H7 (cell line): Measurements from ENCODE around the gene OR11G2. TPM values are rescaled to one million over a fixed set of nuclear protein-coding genes. Genes with fewer than 3 reads are reported as not detected.
"Not testable (repeated sequence)": the region's sequence is repeated elsewhere in the genome, so short reads cannot be mapped to it uniquely, and the experiment has no call there.

Experiments used
- DNase-seq: peaks from one replicate; pipeline ENCODE4 v3.0.0; 2012
- H3K27me3 ChIP-seq: 2 replicates; pipeline ENCODE4 v1.6.0; 2011; ENCODE audit warnings: mild to moderate bottlenecking, low read length; ENCODE audit not compliant: control insufficient read depth, insufficient read depth
- H3K36me3 ChIP-seq: replicated peaks from 2 replicates; pipeline ENCODE4 v1.5.1; 2011; ENCODE audit warnings: low read length; ENCODE audit not compliant: control insufficient read depth, insufficient read depth
- H3K4me3 ChIP-seq: 2 replicates; pipeline ENCODE4 v1.5.1; 2011; ENCODE audit warnings: low read depth, mild to moderate bottlenecking, control low read depth, low read length, moderate library complexity; ENCODE audit not compliant: insufficient read depth
- total RNA-seq: library from RNA; depleted of rRNA; stranded (reverse); fragments of >200 nt; shearing (Covaris generic); gene quantifications from 2 replicates; pipeline ENCODE4 v1.2.3, GENCODE V29; 2014

The OR11G2 gene
- total RNA-seq, 1 experiment from 2014 or later = not detected

GRCh38 chr14:20195170-20195569 lies 4.5 kb downstream of the OR11G2 start:
- not testable (repeated sequence) for H3K4me3 ChIP-seq, H3K36me3 ChIP-seq, DNase-seq, H3K27me3 ChIP-seq

DNA sequence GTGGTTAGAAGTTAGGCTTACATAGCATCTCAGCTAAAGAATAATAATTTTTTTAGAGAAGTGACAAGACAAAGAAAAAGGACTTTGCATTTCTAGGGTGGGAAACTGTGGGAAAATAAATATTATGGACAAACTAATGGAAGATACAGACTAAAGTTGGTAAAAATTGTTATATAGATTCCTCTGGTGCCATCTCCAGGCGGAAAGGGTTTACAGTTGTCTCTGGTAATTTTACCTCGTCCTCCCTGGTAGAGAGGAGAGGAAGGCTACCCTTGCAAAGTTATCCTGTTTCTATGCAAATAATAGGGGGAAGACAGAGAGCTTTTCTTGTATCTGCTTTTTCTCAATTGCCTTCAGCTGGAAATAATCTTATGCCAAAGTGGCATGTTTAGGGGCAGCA lies 5.2 kb downstream of the OR11G2 start:
- no peak for DNase-seq
- Histone ChIP-seq H3K4me3 (no peak overlapping the region), H3K36me3 (no peaks in the 10 kb centered on the region), H3K27me3 (no peaks in the 10 kb centered on the region)

- Histone ChIP-seq H3K4me3 (no peak overlapping the region), H3K36me3 (no peaks in the 10 kb centered on the region)
- DNase-seq = no peak
These were observed 6.8 kb downstream of the OR11G2 start for GRCh38 chr14:20197459-20197858.

DNA sequence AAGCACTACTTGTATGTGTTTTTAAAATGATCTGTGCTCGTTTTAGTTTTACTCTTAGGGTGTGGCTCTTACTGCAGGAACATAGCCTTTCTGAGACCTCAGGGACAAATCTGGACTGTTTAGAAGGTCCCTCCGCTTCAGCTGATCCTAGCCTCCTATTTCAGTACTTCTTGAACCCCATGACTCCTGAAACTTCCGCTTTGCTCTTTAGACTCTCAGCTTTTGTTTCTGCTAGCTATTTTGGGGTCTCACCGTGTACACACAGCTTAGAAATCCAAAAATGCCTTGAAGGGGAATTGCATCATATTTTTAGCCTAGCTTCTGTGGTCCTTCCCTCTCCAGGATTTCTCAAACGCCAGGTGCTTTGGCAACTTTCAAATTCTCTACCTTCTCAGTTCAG lies 8.3 kb downstream of the OR11G2 start:
- no peak for DNase-seq
- no peak overlapping the region for H3K4me3 ChIP-seq
- H3K36me3 ChIP-seq = no peaks in the 10 kb centered on the region
- H3K27me3 ChIP-seq = no peaks in the 10 kb centered on the region

More at GRCh38 chr14:20197459-20197858, 6.8 kb downstream of the OR11G2 start:
- H3K27me3 ChIP-seq = no peaks in the 10 kb centered on the region

- no peaks in the 10 kb centered on the region for H3K36me3 ChIP-seq
- no peak for DNase-seq
- no peak overlapping the region for H3K4me3 ChIP-seq
- H3K27me3 ChIP-seq = no peaks in the 10 kb centered on the region
These were observed 14.0 kb downstream of the OR11G2 start for GRCh38 chr14:20204721-20205120.

DNA sequence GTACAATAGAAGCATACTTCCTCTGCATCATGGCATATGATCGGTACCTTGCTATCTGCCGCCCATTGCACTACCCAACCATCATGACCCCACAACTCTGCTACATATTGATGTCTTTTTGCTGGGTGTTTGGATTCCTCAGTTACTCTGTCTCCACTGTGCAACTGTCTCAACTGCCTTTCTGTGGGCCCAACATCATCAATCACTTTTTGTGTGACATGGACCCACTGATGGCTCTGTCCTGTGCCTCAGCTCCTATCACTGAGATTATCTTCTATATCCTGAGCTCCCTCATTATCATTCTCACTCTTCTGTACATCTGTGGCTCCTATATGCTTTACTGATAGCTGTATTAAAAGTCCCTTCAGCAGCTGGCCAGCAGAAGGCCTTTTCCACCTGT lies 18.9 kb downstream of the OR11G2 start:
- Histone ChIP-seq H3K36me3 (no peaks in the 10 kb centered on the region), H3K4me3 (no peak overlapping the region), H3K27me3 (no peaks in the 10 kb centered on the region)
- DNase-seq = no peak

- H3K4me3 ChIP-seq, H3K27me3 ChIP-seq, DNase-seq, H3K36me3 ChIP-seq: not testable (repeated sequence)
These were observed 21.7 kb downstream of the OR11G2 start for GRCh38 chr14:20212406-20212805.

DNA sequence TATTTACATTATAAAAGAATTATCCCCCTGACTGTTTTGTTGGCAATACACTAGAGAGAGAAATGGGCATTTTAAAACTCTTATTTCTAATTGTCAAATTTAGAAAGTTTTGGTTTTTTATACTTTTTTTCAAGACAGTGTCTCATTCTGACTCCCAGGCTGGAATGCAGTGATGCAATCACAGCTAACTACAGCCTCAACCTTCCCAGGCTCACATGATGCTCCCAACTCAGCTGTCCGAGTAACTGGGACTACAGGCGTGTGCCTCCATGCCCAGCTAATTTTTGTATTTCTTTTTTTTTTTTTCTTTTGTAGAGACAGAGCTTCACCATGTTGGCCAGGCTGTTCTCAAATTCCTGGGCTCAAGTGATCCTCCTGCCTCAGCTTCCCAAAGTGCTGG lies 24.5 kb downstream of the OR11G2 start:
- no peaks in the 10 kb centered on the region for H3K36me3 ChIP-seq
- no peaks in the 10 kb centered on the region for H3K27me3 ChIP-seq
- no peak for DNase-seq
- H3K4me3 ChIP-seq = no peak overlapping the region

GRCh38 chr14:20219033-20219432 lies 28.3 kb downstream of the OR11G2 start:
- H3K36me3 ChIP-seq = no peaks in the 10 kb centered on the region
- no peaks in the 10 kb centered on the region for H3K27me3 ChIP-seq
- H3K4me3 ChIP-seq = no peak overlapping the region
- no peak for DNase-seq

- H3K4me3 ChIP-seq = no peak within 1 kb of the TSS
- no peak for DNase-seq
- no peaks in the 10 kb centered on the region for H3K27me3 ChIP-seq
- H3K36me3 ChIP-seq = no peaks in the 10 kb centered on the region
These were observed 32.7 kb downstream of the OR11G2 start, which contains the start of gene OR11H6 for GRCh38 chr14:20223410-20223809. TSS of gene OR11H6 (plus strand) at chr14:20223710. CDS start at chr14:20223710, 0 bp downstream.

DNA sequence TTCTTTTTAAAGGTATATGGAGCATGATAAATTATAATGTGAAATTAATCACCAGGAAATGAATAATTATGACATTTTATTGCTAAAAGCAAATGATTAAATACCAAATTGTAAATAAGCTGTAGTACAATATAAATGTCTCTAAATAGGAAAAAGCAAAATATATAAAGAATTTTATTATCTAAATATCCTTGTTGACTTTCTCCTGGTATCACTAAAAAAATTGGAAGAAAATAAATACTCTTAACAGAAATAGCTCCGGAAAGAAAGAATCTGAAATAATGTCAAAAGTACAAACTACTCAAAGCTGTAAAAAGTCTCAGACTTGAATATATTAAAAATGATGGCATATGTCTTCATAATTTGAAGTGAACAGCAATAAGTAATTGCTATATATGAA lies 38.0 kb downstream of the OR11G2 start, which contains the start of gene OR11H7:
Gene OR11H7, plus strand, starts transcription at position 301 of the 400 bp plus-strand sequence.
- Histone ChIP-seq H3K27me3 (no peaks in the 10 kb centered on the region), H3K4me3 (no peak within 1 kb of the TSS), H3K36me3 (no peaks in the 10 kb centered on the region)
- no peak for DNase-seq

DNA sequence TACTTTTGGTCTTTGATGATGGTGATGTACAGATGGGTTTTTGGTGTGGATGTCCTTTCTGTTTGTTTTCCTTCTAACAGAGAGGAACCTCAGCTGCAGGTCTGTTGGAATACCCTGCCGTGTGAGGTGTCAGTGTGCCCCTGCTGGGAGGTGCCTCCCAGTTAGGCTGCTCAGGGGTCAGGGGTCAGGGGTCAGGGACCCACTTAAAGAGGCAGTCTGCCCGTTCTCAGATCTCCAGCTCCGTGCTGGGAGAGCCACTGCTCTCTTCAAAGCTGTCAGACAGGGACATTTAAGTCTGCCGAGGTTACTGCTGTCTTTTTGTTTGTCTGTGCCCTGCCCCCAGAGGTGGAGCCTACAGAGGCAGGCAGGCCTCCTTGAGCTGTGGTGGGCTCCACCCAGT lies 44.7 kb downstream of the OR11G2 start:
- not testable (repeated sequence) for H3K4me3 ChIP-seq, H3K36me3 ChIP-seq, H3K27me3 ChIP-seq, DNase-seq

- H3K36me3 ChIP-seq = no peaks in the 10 kb centered on the region
- peak; percentile 5 for DNase-seq
- H3K4me3 ChIP-seq = no peak overlapping the region
- H3K27me3 ChIP-seq = no peaks in the 10 kb centered on the region
These were observed 57.0 kb downstream of the OR11G2 start for GRCh38 chr14:20247646-20248246.
